Kidney epithelial cell (primary cell): Measurements from ENCODE around the gene TAS2R14. TPM values are rescaled to one million over a fixed set of nuclear protein-coding genes. Genes with fewer than 3 reads are reported as not detected.

ENCODE experiments used
- DNase-seq: peaks from one replicate; pipeline ENCODE4 v3.0.0-alpha.2; 2010; ENCODE audit warnings: low read depth
- H3K27me3 ChIP-seq: 2 replicates; pipeline ENCODE4 v1.6.0; 2011; ENCODE audit warnings: low read length; ENCODE audit not compliant: control insufficient read depth, insufficient read depth
- H3K36me3 ChIP-seq: 2 replicates; pipeline ENCODE4 v1.5.1; 2011; ENCODE audit warnings: low read length; ENCODE audit not compliant: control insufficient read depth, insufficient read depth
- H3K4me3 ChIP-seq: 2 replicates; pipeline ENCODE4 v1.5.1; 2011; ENCODE audit warnings: low read depth, mild to moderate bottlenecking, control low read depth, low read length
- total RNA-seq: library from RNA; depleted of rRNA; stranded (reverse); fragments of >200 nt; gene quantifications from 2 replicates; pipeline ENCODE4 v1.2.3, GENCODE V29; 2015
- TF ChIP-seq, protein P1 (sequence below): IDR thresholded peaks from 2 replicates; pipeline ENCODE4 v1.5.1; 2011; ENCODE audit warnings: mild to moderate bottlenecking, moderate library complexity, low read length, control low read depth, inconsistent platforms; ENCODE audit not compliant: insufficient read depth, poor library complexity, severe bottlenecking

TAS2R14 gene
- total RNA-seq, 1 donor from 2014 or later: 3.1 TPM

DNA sequence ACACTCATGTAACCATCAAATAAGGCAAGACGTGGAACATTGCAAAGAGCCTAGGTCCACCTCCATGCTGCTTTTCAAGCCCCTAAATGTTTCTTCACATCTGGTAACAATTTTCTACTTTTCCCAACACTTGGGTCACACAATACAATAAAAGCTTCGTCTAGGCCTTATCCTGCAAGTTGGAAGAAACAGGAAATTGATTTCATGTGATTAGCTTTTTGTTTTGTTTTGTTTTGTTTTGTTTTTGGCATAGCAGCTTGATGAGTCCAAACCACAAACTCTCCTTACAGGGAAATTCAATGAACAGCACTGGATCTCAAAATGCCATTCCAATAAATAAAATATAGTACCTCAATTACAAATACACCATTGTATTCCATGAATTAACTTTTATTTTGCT lies 28.3 kb upstream of the TAS2R14 start:
- TF ChIP-seq, protein P1, sequence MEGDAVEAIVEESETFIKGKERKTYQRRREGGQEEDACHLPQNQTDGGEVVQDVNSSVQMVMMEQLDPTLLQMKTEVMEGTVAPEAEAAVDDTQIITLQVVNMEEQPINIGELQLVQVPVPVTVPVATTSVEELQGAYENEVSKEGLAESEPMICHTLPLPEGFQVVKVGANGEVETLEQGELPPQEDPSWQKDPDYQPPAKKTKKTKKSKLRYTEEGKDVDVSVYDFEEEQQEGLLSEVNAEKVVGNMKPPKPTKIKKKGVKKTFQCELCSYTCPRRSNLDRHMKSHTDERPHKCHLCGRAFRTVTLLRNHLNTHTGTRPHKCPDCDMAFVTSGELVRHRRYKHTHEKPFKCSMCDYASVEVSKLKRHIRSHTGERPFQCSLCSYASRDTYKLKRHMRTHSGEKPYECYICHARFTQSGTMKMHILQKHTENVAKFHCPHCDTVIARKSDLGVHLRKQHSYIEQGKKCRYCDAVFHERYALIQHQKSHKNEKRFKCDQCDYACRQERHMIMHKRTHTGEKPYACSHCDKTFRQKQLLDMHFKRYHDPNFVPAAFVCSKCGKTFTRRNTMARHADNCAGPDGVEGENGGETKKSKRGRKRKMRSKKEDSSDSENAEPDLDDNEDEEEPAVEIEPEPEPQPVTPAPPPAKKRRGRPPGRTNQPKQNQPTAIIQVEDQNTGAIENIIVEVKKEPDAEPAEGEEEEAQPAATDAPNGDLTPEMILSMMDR: no peak
- DNase-seq: no peak
- Histone ChIP-seq H3K4me3 (no peak overlapping the region), H3K36me3 (no peaks in the 10 kb centered on the region), H3K27me3 (no peaks in the 10 kb centered on the region)

DNA sequence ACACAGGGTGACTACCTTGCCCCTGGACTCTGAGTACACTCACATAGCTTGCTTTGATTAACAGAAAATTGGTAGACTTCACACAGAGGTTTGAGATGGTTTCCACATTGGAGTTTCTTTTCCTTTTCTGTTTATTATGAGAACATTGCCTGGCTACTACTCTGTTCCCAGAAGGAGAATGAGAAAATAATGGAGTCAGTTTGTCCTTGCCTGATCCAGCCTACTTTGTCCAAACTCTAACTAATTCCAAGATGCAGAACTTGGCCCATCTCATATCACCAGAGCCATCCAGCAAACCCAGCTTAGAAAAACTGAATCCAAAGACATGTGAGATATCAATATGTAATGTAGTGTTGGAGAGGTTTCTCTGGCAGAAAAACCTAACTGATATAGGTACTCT lies 27.3 kb upstream of the TAS2R14 start:
- H3K27me3 ChIP-seq: no peaks in the 10 kb centered on the region
- DNase-seq: no peak
- TF ChIP-seq, protein P1: no peak

DNA sequence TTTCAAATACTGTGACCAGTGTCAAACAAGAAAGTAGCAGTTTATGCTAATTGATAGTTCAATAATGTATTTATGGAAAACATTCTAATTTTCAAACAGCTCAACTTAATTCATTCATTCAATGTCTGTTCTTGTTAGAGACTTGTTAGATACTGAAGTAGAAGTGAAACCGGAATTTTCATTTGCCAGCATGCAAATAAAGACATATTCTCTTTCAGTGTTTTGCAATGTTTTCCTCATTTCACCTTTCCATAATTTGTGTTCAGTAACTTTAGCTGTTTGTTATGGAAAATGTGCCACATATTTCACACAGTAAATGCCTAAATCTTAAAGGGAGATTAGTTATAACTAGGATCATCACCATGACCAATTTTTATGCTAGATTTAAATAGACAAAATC lies 26.4 kb upstream of the TAS2R14 start:
- TF ChIP-seq, protein P1: no peak
- Histone ChIP-seq H3K4me3 (no peak overlapping the region), H3K36me3 (no peaks in the 10 kb centered on the region), H3K27me3 (no peaks in the 10 kb centered on the region)
- DNase-seq: no peak

More for the DNA sequence above, 27.3 kb upstream of the TAS2R14 start:
- Histone ChIP-seq H3K4me3 (no peak overlapping the region), H3K36me3 (no peaks in the 10 kb centered on the region)

DNA sequence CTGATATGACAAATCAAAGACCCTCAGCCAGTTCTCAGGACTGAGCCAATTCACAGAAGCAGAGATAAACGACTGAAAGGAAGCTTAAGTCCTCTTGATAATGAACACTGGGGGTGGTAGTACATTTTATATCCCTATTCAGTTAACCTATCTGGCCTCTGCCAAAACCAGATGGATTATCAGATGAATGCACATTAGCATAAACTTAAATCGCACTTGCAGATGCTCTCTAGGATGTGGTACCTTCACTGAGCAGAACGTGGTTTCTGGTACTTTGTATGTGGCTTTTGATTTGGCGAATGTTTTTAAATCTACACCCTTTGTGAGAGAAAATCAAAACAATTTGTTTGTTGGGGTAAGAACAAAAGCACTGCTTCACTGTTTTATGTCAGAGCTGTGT lies 21.1 kb upstream of the TAS2R14 start:
- H3K27me3 ChIP-seq: no peaks in the 10 kb centered on the region
- H3K4me3 ChIP-seq: no peak overlapping the region
- no peaks in the 10 kb centered on the region for H3K36me3 ChIP-seq
- TF ChIP-seq, protein P1: no peak
- DNase-seq: no peak

DNA sequence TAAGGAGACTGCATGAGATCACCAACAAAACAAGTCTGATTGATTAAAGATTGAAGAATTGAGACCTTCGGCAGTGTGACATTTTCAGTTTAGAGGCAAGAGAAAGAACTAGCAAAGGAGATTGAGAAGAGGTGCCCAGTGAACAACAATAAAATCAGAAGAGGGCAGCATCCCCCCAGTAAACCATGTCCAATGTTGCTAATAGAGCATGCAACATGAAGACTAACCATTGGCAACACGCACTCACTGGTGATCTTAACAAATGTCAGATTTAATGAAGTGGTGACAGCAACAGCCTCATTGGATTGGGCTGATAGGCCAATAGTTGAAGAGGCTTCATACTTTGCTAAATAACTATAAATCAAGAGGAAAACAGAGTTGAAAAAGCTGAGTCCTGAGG lies 20.7 kb upstream of the TAS2R14 start:
- no peaks in the 10 kb centered on the region for H3K36me3 ChIP-seq
- TF ChIP-seq, protein P1: no peak
- no peak overlapping the region for H3K4me3 ChIP-seq
- no peaks in the 10 kb centered on the region for H3K27me3 ChIP-seq
- DNase-seq: no peak

DNA sequence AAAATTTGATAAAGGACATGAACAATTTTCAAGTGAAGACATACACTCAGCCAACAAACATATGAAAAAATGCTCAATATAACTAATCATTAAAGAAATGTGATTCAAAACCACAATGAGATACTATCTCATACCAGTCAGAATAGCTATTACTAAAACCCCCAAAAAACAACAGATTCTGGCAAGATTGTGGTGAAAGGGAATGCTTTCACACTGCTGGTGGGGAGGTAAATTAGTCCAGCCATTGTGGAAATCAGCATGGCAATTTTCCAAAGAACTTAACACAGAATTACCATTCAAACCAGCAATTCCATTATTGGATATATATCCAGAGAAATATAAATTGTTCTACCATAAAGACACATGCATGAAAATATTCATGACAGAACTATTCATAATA lies 18.7 kb upstream of the TAS2R14 start:
- no peaks in the 10 kb centered on the region for H3K27me3 ChIP-seq
- no peak for DNase-seq
- TF ChIP-seq, protein P1: no peak
- H3K36me3 ChIP-seq: no peaks in the 10 kb centered on the region
- no peak overlapping the region for H3K4me3 ChIP-seq
